GDM1 (cell line): ENCODE results near the gene TNK2.
"Not testable (repeated sequence)": the region's sequence is repeated elsewhere in the genome, so short reads cannot be mapped to it uniquely, and the experiment has no call there.

Experiments
- DNase-seq: peaks from one replicate; lab custom pipeline; 2025; lab: John Stamatoyannopoulos, UW

Gene TNK2

GRCh38 chr3:195907934-195908693 lies at the start of gene TNK2:
TSS of gene TNK2 (minus strand) at chr3:195908551. CDS start at chr3:195888588, 19,963 bp downstream.
- peak; percentile 17 for DNase-seq

- no peak for DNase-seq
Observed at GRCh38 chr3:195956577-195956976, 48.2 kb upstream of the TNK2 start.

DNA sequence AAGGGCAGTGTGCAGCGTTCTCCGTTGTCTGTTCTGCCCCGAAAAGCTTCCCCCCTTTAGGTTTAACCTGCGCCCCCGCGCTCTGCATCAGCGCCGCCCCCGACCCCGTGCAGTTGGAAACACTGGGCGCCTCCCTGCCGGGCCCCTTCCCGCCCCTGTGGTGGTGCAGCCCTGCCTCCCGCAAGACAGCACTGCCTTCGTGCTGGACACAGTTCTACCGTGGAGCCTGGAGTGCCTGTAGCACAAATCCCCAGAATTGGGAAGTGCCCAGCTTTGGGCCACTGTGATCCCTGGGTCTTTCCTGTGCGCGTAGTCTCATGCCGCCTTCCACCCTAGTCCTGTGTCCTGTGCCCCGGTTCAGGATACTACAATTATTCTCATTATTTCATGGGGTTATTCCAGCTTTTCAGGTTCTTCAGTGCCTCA lies 47.1 kb upstream of the TNK2 start:
- DNase-seq: not testable (repeated sequence)

GRCh38 chr3:195954752-195955119 lies 46.4 kb upstream of the TNK2 start:
- DNase-seq: not testable (repeated sequence)

DNA sequence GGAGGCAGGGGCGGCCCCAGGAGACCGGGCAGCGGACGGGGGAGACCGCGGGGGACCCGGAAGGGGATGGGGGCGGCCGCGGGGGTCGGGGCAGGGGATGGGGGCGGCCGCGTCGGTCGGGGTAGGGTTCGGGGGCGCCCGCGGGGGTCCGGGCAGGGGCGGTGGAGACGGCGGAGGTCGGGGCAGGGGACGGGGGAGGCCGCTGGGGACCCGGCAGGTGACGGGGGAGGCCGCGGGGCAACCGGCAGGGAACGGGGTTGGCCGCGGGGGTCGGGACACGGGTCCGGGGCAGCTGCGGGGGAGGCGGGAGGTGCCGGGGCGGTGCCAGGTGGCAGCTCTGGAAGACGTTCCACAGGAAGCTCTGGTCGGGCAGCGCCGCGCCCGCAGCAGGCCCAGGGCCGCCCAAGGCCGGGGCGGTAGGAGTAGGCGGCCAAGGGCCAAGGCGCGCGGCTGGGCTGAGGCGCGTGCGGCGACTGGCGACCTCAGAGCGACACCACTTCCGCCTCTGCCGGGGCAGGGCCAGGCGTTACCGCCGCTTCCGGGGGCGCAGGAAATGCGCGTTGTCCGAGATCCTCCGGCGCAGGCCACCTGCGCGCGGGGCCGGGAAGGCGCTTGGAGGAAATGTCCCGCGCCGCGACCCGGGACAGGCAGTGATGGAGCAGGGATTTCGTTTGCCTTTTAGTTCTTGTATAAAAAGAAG lies 45.9 kb upstream of the TNK2 start:
- DNase-seq: not testable (repeated sequence)

DNA sequence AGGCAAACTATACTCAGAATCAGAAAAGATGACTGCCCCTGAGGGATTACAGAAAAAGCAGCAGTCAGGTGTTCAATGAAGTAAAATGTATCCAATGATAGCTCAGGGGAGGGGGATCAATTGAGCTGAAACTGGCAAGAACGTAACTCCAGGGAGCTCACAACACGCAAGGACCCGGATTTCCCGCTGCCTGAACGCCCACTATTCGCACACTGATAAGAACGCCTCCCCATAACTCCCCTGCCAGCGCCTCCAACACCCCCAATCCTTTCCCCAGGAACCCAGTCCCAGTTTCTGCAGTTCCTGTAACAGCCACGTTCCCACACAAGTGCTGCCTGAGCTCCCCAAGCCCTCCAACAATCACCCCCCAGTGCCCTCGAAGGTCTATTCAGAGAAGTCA lies 44.2 kb upstream of the TNK2 start:
- not testable (repeated sequence) for DNase-seq

GRCh38 chr3:195951443-195952177 lies 43.3 kb upstream of the TNK2 start:
- not testable (repeated sequence) for DNase-seq

DNA sequence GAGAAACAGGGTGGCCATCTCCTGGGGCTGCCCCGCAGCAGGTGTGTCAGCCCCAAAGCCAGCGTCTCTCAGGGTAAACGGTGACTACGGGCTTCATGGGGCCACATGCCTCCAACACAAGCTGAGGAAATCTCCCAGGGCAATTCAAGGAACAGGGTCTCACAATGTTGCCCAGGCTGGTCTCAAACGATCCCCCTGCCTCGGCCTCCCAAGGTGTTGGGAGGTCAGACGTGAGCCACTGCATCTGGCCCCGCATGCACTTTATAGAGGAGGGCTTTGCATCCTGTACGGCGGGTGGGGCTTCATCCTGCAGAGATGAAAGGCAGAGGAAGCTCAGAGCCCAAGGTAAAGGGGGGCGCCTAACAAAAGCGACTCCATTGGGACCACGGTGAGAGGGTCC lies 42.4 kb upstream of the TNK2 start:
- DNase-seq: not testable (repeated sequence)

DNA sequence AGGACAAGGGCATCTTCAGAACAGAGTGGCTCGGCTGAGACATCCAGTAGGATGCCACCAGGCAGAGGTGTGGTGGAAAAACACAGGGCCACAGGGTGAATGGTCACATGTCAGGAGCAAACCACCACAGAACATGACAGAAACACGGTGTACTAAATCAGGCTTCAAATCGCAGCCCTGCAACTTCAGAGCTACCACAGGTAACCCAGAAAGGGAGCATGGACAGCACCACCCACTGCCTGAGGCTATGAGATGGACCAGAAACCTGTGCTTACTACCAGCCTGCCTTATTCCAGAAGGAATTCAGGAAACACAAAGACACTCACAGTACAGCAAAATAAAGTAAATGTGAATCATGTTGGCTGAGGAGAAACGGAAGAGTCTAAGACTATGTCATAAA lies 41.8 kb upstream of the TNK2 start:
- DNase-seq: not testable (repeated sequence)

DNA sequence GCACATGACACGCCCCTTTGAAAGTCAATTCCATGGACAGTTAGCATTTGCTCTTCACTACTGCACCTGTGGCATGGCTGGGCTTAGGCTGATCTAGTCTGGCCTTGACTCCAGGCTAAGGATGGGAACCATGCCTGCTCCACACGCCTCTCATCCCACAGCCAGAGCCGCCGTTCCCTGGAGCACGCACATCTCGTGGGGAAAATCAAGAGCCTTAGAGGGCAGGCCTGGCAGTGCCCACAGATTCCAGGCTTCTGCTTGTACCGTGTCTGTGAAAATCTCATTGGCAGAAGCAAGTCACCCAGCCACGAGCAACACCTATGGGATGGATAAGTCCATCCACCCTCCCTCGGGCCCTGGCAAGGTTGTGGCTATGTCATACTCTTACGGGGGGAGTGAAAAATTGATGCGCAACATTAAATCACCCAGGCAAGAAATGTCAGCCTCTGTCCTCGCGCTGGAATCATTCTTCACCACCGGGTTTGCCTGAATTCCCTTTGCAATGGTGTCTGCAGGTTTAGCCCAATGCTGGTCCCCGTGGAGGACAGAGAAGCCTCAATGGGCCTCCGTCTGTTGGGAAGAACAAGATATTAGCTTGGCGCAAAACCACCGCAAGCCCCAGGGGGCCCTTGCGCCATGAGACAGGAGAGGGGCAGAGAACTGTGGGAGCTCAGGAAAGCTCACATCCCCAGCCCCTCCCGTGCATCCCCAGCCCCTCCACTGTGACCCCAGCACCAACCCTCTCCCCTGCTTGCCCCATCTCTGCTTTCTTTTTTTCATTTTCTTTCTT lies 38.8 kb upstream of the TNK2 start:
- not testable (repeated sequence) for DNase-seq

- DNase-seq: not testable (repeated sequence)
Observed at GRCh38 chr3:195941265-195941815, 33.0 kb upstream of the TNK2 start.

DNA sequence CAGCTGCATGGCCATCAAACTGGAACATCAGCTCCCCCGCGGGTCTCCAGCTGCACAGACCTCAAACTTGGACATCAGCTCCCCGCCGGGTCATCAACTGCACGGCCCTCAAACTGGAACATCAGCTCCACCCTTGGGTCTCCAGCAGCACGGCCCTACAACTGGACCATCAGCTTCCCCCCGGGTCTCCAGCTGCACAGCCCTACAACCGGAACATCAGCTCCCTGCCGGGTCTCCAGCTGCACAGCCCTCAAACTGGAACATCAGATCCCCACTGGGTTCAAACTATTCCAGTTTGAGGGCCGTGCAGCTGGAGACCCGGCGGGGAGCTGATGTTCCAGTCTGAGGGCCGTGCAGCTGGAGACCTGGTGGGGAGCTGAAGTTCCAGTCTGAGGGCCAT lies 32.5 kb upstream of the TNK2 start:
- DNase-seq: not testable (repeated sequence)

GRCh38 chr3:195939526-195940470 lies 31.4 kb upstream of the TNK2 start:
- not testable (repeated sequence) for DNase-seq

- DNase-seq: not testable (repeated sequence)
Observed at GRCh38 chr3:195933044-195933430, 24.7 kb upstream of the TNK2 start.

DNA sequence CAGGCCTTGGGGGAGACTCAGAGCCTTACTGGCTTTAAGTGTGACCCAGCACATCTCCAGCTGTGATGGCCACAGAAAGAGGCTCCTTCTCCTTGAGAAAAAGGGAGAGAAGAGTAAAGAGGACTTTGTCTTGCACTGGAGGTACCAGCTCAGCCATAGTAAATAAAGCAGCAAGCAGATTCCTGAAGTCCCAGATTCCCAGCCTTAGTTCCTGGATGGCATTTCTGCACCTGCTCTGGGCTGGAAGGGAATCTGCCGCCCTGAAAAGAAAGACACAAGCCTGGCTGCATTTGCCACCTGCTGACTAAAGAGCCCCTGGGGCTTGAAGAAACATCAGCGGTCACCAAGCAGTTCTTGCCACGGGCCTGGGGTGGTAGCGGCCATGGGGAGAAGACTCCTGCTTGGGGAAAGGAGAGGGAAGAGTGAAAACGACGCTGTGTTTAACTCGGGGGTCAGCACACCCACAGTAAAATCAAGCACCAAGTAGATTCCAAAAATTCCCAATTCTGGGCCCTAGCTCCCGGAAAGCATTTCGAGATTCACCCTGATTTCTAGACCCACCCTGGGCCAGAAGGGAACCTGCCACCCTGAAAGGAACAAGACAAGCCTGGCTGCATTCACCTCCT lies 24.2 kb upstream of the TNK2 start:
- no peak for DNase-seq

- no peak for DNase-seq
Observed at GRCh38 chr3:195931582-195932273, 23.4 kb upstream of the TNK2 start.

DNA sequence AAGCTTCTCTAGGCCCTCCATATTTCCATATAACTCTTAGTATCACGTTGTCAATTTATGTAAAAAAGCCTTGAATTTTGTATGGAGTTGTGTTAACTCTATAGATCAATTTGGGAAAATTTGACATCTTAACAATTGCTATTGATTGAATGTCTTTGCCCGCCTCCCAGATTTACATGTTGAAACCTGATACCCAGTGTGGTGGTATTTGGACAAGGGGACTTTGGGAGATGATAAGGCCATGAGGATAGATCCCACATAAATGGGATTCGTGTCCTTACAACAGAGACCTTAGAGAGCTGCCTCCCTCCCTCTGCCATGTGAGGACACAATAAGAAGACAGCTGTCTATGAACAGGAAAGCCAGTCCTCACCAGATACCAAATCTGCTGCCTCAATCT lies 21.1 kb upstream of the TNK2 start:
- DNase-seq: no peak

GRCh38 chr3:195921334-195921791 lies 13.0 kb upstream of the TNK2 start:
- DNase-seq: no peak

DNA sequence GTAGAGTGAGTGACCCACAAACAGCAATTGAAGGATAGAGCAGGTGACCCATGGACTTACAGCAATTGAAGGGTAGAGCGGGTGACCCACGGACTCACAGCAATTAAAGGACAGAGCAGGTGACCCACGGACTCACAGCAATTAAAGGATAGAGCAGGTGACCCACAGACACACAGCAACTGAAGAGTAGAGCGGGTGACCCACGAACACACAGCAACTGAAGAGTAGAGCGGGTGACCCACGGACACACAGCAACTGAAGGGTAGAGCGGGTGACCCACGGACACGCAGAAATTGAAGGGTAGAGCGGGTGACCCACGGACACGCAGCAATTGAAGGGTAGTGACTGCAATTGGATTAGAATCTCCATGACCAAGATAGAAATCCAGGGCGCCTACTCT lies 9.8 kb upstream of the TNK2 start:
- no peak for DNase-seq
